K562 (cell line): ENCODE results near the gene ALDH3A2. TPM values are rescaled to one million over a fixed set of nuclear protein-coding genes. Genes with fewer than 3 reads are reported as not detected.

Source experiments
- ATAC-seq: fragments of 200-7000 bp; cut with Tn5 transposase; 3 replicates; pipeline ENCODE4 v1.9.1; 2020; ENCODE audit warnings: moderate library complexity
- BruUV-seq: library from RNA; stranded (reverse); fragments of 400-500 nt; replicated peaks from 2 replicates; lab custom pipeline; 2021; lab: Mats Ljungman, UMichigan
- CTCF ChIA-PET: fragments of 300-600 bp; formaldehyde crosslinking; extraction: SDS; loops from one replicate; lab custom pipeline; 2021; ENCODE audit warnings: low intra/inter-chr PET ratio; lab: Yijun Ruan, JAX
- POLR2A ChIA-PET: fragments of 300-600, 350-650 bp; sonication (Branson Sonifier 250); formaldehyde crosslinking; extraction: SDS; loops from one replicate; lab custom pipeline; 2021; ENCODE audit warnings: antibody characterized with exemption, inconsistent platforms; lab: Yijun Ruan, JAX
- DNase-seq, 4 experiments: peaks; one replicate each; pipeline versions ENCODE4 v3.0.0 to v3.0.0-alpha.2; 2011 to 2018; ENCODE audit warnings: low spot score in 3 of 4, mixed read lengths in 3 of 4; ENCODE audit errors: extremely low read depth in 1 of 4
- FAIRE-seq: peaks from 2 replicates; lab custom pipeline; 2011; peaks lifted over from hg19 to GRCh38; lab: Jason Lieb, UNC
- H2AFZ ChIP-seq: 2 replicates; pipeline ENCODE4 v1.6.0; 2011; ENCODE audit warnings: low read depth, low read length, control low read depth, inconsistent platforms
- H3K27ac ChIP-seq: fragments of 200-600 bp; 3 replicates; pipeline ENCODE4 v1.8.0; 2011; ENCODE audit warnings: low read depth, mild to moderate bottlenecking, control low read depth, inconsistent platforms, low read length, moderate library complexity, mixed read lengths; ENCODE audit errors: extremely low read depth
- H3K27me3 ChIP-seq, 2 experiments: fragments of 300-600 bp in 1 of 2; 2 replicates in 1 of 2; 3 replicates in 1 of 2; pipeline versions ENCODE4 v1.6.0 to v1.8.0; 2011; ENCODE audit warnings: inconsistent platforms in 2 of 2, low read length in 2 of 2, mild to moderate bottlenecking in 1 of 2, mixed read lengths in 1 of 2, moderate library complexity in 1 of 2; ENCODE audit not compliant: control insufficient read depth in 2 of 2, insufficient read depth in 2 of 2
- H3K36me3 ChIP-seq: fragments of 300-600 bp; 3 replicates; pipeline ENCODE4 v1.8.0; 2011; ENCODE audit warnings: mild to moderate bottlenecking, low read length, inconsistent platforms; ENCODE audit not compliant: control insufficient read depth, insufficient read depth
- H3K4me1 ChIP-seq, 2 experiments: fragments of 200-600 bp in 1 of 2; replicated peaks in 1 of 2; 2 replicates in 1 of 2; 3 replicates in 1 of 2; pipeline versions ENCODE4 v1.5.1 to v1.8.0; 2011; ENCODE audit warnings: inconsistent platforms in 2 of 2, low read length in 2 of 2, mild to moderate bottlenecking in 1 of 2, mixed read lengths in 1 of 2, moderate library complexity in 1 of 2; ENCODE audit not compliant: control insufficient read depth in 2 of 2, insufficient read depth in 2 of 2
- H3K4me2 ChIP-seq: 2 replicates; pipeline ENCODE4 v1.6.1; 2011; ENCODE audit warnings: low read length, control low read depth, inconsistent platforms, mixed read lengths; ENCODE audit not compliant: insufficient read depth
- H3K4me3 ChIP-seq: fragments of 200-600 bp; sonication (generic), shearing (Covaris generic); 2 replicates; pipeline ENCODE4 v1.5.1; 2016; ENCODE audit warnings: control low read depth, inconsistent platforms
- H3K79me2 ChIP-seq: fragments of 200-600 bp; 3 replicates; pipeline ENCODE4 v1.8.0; 2011; ENCODE audit warnings: low read length, inconsistent platforms; ENCODE audit not compliant: control insufficient read depth, insufficient read depth
- H3K9ac ChIP-seq, 2 experiments: 2 replicates each; pipeline versions ENCODE4 v1.6.0 to v1.6.1; 2011; ENCODE audit warnings: low read depth in 2 of 2, low read length in 2 of 2, control low read depth in 1 of 2, inconsistent platforms in 1 of 2, mild to moderate bottlenecking in 1 of 2, mixed read lengths in 1 of 2; ENCODE audit not compliant: insufficient read depth in 1 of 2
- H3K9me1 ChIP-seq: one replicate; pipeline ENCODE4 v1.6.0; 2011; ENCODE audit warnings: inconsistent platforms, mild to moderate bottlenecking, low read length, moderate library complexity; ENCODE audit not compliant: control insufficient read depth, insufficient read depth
- H3K9me3 ChIP-seq: replicated peaks from 2 replicates; pipeline ENCODE4 v1.5.1; 2011; ENCODE audit warnings: low read depth, low read length, inconsistent platforms; ENCODE audit not compliant: control insufficient read depth, insufficient read depth
- H4K20me1 ChIP-seq: replicated peaks from 2 replicates; pipeline ENCODE4 v1.6.1; 2011; ENCODE audit warnings: low read length, inconsistent platforms, mixed read lengths; ENCODE audit not compliant: control insufficient read depth, insufficient read depth
- DACH1 ChIP-seq: fragments of 450-650 bp; IDR thresholded peaks from 2 replicates; pipeline ENCODE4 v1.6.1; 2018; ENCODE audit not compliant: partially characterized antibody
- DMBX1 ChIP-seq: fragments of 250-450 bp; sonication (Bioruptor Pico); IDR thresholded peaks from 2 replicates; pipeline ENCODE4 v1.8.0; 2022; ENCODE audit warnings: inconsistent platforms, mild to moderate bottlenecking, moderate library complexity, borderline replicate concordance
- HNRNPK ChIP-seq: fragments of 200-400 bp; formaldehyde crosslinking; IDR thresholded peaks from one replicate; pipeline ENCODE4 v1.6.1; 2018; ENCODE audit warnings: mild to moderate bottlenecking, low read depth, low read length; ENCODE audit not compliant: poor library complexity, severe bottlenecking
- IRF1 ChIP-seq: sonication (generic); formaldehyde crosslinking; IDR thresholded peaks from 2 replicates; pipeline ENCODE4 v1.8.0; 2022; ENCODE audit warnings: missing genetic modification reagents, mild to moderate bottlenecking, borderline replicate concordance
- L3MBTL2 ChIP-seq: fragments of 450-650 bp; IDR thresholded peaks from 2 replicates; pipeline ENCODE4 v1.6.1; 2016; ENCODE audit warnings: mild to moderate bottlenecking, moderate library complexity
- MYNN ChIP-seq, 2 experiments: sonication (generic); formaldehyde crosslinking in 1 of 2; IDR thresholded peaks; 2 replicates each; pipeline versions ENCODE4 v1.5.0 to v1.6.1; 2016 to 2020; ENCODE audit warnings: antibody characterized with exemption in 1 of 2, missing genetic modification reagents in 1 of 2
- NCOR1 ChIP-seq: fragments of 450-650 bp; IDR thresholded peaks from 2 replicates; pipeline ENCODE4 v1.6.1; 2016; ENCODE audit warnings: mild to moderate bottlenecking, moderate library complexity
- PRMT5 ChIP-seq: sonication (generic); formaldehyde crosslinking; IDR thresholded peaks from 2 replicates; pipeline ENCODE4 v1.5.0; 2020; ENCODE audit warnings: missing genetic modification reagents
- RAD21 ChIP-seq, 2 experiments: fragments of 250-450 bp in 1 of 2; fragments of 450-650 bp in 1 of 2; sonication (Bioruptor Pico) in 1 of 2; formaldehyde crosslinking in 1 of 2; IDR thresholded peaks in 1 of 2; conservative IDR thresholded peaks in 1 of 2; 2 replicates each; pipeline versions ENCODE4 v1.4.0 to v1.8.0; 2020 to 2022; ENCODE audit warnings: mild to moderate bottlenecking in 2 of 2, moderate library complexity in 1 of 2
- ZBTB11 ChIP-seq, 3 experiments: fragments of 200-800 bp in 1 of 3; fragments of 250-450 bp in 1 of 3; fragments of 450-650 bp in 1 of 3; sonication (Bioruptor Pico) in 1 of 3; sonication (Bioruptor generic) in 1 of 3; formaldehyde crosslinking in 1 of 3; IDR thresholded peaks; 2 replicates each; pipeline versions ENCODE4 v1.6.1 to v1.8.0; 2016 to 2022; ENCODE audit warnings: mild to moderate bottlenecking in 2 of 3, missing genetic modification characterization in 2 of 3, missing compliant biosample characterization in 1 of 3, moderate library complexity in 1 of 3
- ZBTB12 ChIP-seq: fragments of 250-450 bp; sonication (Bioruptor Pico); IDR thresholded peaks from 2 replicates; pipeline ENCODE4 v1.4.0; 2020
- ZNF311 ChIP-seq: fragments of 250-450 bp; sonication (Bioruptor Pico); IDR thresholded peaks from 2 replicates; pipeline ENCODE4 v1.4.0; 2020; ENCODE audit warnings: mild to moderate bottlenecking, moderate library complexity
- WGBS: fragments of 100-300 bp; shearing (Covaris generic); methylation state at CpG from one replicate; pipeline ENCODE4 v1.1.6; 2016; ENCODE audit warnings: low coverage, mixed read lengths; ENCODE audit not compliant: insufficient coverage; ENCODE audit errors: missing lambda C conversion rate; 5-methylcytosine and 5-hydroxymethylcytosine counted together
- in situ Hi-C: fragments of 300-500 bp; cut with MboI; formaldehyde crosslinking; loops from 4 replicates; pipeline ENCODE4 v1.15.0; 2018; ENCODE audit warnings: inconsistent platforms, mixed read lengths
- intact Hi-C: fragments of 100-400 bp; cut with micrococcal nuclease; formaldehyde crosslinking; loops from 2 replicates; pipeline ENCODE4 v1.14.2; 2022
- polyA plus RNA-seq, 8 experiments: library from polyadenylated mRNA; depleted of rRNA in 4 of 8; stranded (reverse) in 5 of 8; unstranded in 3 of 8; fragments of >200 nt; fragmentation: Nextera tagmentation in 2 of 8; fragmentation: Illumina TruSeq in 1 of 8; extraction: Ambion mirVana in 2 of 8; extraction: Trizol in 1 of 8; gene quantifications; 2 replicates each; pipeline versions ENCODE4 v1.2.1 to v1.2.3, GENCODE V29; 2011 to 2014; ENCODE audit warnings: inconsistent platforms in 1 of 8, missing spikeins in 1 of 8
- total RNA-seq, 7 experiments: library from RNA; depleted of rRNA in 6 of 7; stranded (reverse); fragments of >200 nt in 6 of 7; fragmentation: Illumina TruSeq in 2 of 7; extraction: Trizol in 2 of 7; gene quantifications; 2 replicates each; pipeline versions ENCODE4 v1.2.1 to v1.2.3, GENCODE V29; 2011 to 2021; ENCODE audit warnings: low replicate concordance in 1 of 7

The ALDH3A2 gene
- total and polyA plus RNA-seq, 9 of the 15 experiments (the other 6 are each of a cell fraction or from before 2014, with no cell fraction given) = 0.01 to 0.78 (median 0.12) TPM; not detected in 5

- TF ChIP-seq ZBTB11 (CRISPR knock-in tag; IDR thresholded peaks at IDR 0.05) (no peak), NCOR1 (no peak), ZNF311 (CRISPR knock-in tag) (no peak)
Observed at GRCh38 chr17:19713462-19713861, 64.9 kb downstream of the ALDH3A2 start (continued).

- H3K4me1 ChIP-seq = peaks cover 0 to 6% of the 10 kb centered on the region in 2 experiments; a peak in 2 of 5 replicates
- FAIRE-seq (no peak), DNase-seq (no peak), ATAC-seq (no peak; the same call in 2 of the 3 replicates)
- 5% methylated on average over 20 of the region's 28 CpGs for WGBS
- no peak overlapping the region for H3K4me3 ChIP-seq
- BruUV-seq = no TSS peak
- H3K4me2 ChIP-seq = no peak overlapping the region
- peaks cover 0 to 47% of the 10 kb centered on the region in 2 experiments; a peak in 2 of 5 replicates for H3K27me3 ChIP-seq
- H3K9me1 ChIP-seq = no peaks in the 10 kb centered on the region
- no peaks in the 10 kb centered on the region for H3K36me3 ChIP-seq
- H3K9ac ChIP-seq = no peak overlapping the region
- TF ChIP-seq ZBTB12 (CRISPR knock-in tag) (no peak), L3MBTL2 (0 out of 2 replicates have a peak, but pooled peaks have one; percentile 10), DMBX1 (CRISPR knock-in tag) (no peak), RAD21 (CRISPR knock-in tag; conservative IDR thresholded peaks at IDR 0.05 in 1 of 2, IDR thresholded peaks at IDR 0.05 in 1 of 2) (no peak), DACH1 (no peak), MYNN (IDR thresholded peaks at IDR 0.05) (no peak), MYNN (CRISPR knock-in tag; IDR thresholded peaks at IDR 0.05) (no peak), PRMT5 (CRISPR knock-in tag) (no peak), HNRNPK (no peak), IRF1 (no peak)
- no peaks in the 10 kb centered on the region for H3K9me3 ChIP-seq
- POLR2A ChIA-PET = no interaction called here
- CTCF ChIA-PET = no interaction called here
- H2AFZ ChIP-seq = no peak overlapping the region
- in situ Hi-C loops (no loop called here), intact Hi-C loops (no loop called here)
- H4K20me1 ChIP-seq = no peaks in the 10 kb centered on the region
- no peak overlapping the region for H3K27ac ChIP-seq
- H3K79me2 ChIP-seq = no peaks in the 10 kb centered on the region
Observed at GRCh38 chr17:19713901-19714361, 65.4 kb downstream of the ALDH3A2 start.
